Keratinocyte (primary cell): ENCODE measurements around the gene DCDC2B. TPM values are rescaled to one million over a fixed set of nuclear protein-coding genes. Genes with fewer than 3 reads are reported as not detected.
"Not testable (repeated sequence)": the region's sequence is repeated elsewhere in the genome, so short reads cannot be mapped to it uniquely, and the experiment has no call there.

ENCODE experiments used
- DNase-seq: peaks from one replicate; pipeline ENCODE4 v3.0.0-alpha.2; 2011; ENCODE audit warnings: low read depth, missing footprints, low spot score
- FAIRE-seq: peaks from 2 replicates; lab custom pipeline; 2011; peaks lifted over from hg19 to GRCh38; lab: Jason Lieb, UNC
- H2AFZ ChIP-seq: 2 replicates; pipeline ENCODE4 v1.6.0; 2012; ENCODE audit warnings: low read length, control low read depth, inconsistent platforms; ENCODE audit not compliant: control insufficient read depth
- H3K27ac ChIP-seq: 2 replicates; pipeline ENCODE4 v1.5.1; 2011; ENCODE audit warnings: low read length; ENCODE audit not compliant: control insufficient read depth, insufficient read depth
- H3K27me3 ChIP-seq: 3 replicates; pipeline ENCODE4 v1.6.0; 2011; ENCODE audit warnings: low read length; ENCODE audit not compliant: control insufficient read depth, insufficient read depth; ENCODE audit errors: extremely low read depth
- H3K36me3 ChIP-seq, 2 experiments: 2 replicates in 1 of 2; 3 replicates in 1 of 2; pipeline ENCODE4 v1.5.1; 2011; ENCODE audit warnings: low read length in 2 of 2, mild to moderate bottlenecking in 1 of 2; ENCODE audit not compliant: control insufficient read depth in 2 of 2, insufficient read depth in 2 of 2; ENCODE audit errors: extremely low read depth in 1 of 2
- H3K4me1 ChIP-seq: 3 replicates; pipeline ENCODE4 v1.5.1; 2011; ENCODE audit warnings: low read length; ENCODE audit not compliant: control insufficient read depth, insufficient read depth; ENCODE audit errors: extremely low read depth
- H3K4me2 ChIP-seq: 3 replicates; pipeline ENCODE4 v1.6.0; 2011; ENCODE audit warnings: low read depth, low read length; ENCODE audit not compliant: control insufficient read depth, insufficient read depth; ENCODE audit errors: extremely low read depth
- H3K4me3 ChIP-seq, 3 experiments: fragments of 200-600 bp in 1 of 3; sonication (generic) in 1 of 3; 2 replicates in 2 of 3; 3 replicates in 1 of 3; pipeline ENCODE4 v1.5.1; 2011 to 2016; ENCODE audit warnings: low read length in 3 of 3, mild to moderate bottlenecking in 3 of 3, control low read depth in 2 of 3, inconsistent platforms in 1 of 3, low read depth in 1 of 3, mixed read lengths in 1 of 3, mixed run types in 1 of 3, moderate library complexity in 1 of 3; ENCODE audit not compliant: control insufficient read depth in 2 of 3, insufficient read depth in 2 of 3; ENCODE audit errors: extremely low read depth in 1 of 3
- H3K79me2 ChIP-seq: 2 replicates; pipeline ENCODE4 v1.6.0; 2012; ENCODE audit warnings: low read length; ENCODE audit not compliant: control insufficient read depth, insufficient read depth
- H3K9ac ChIP-seq: 3 replicates; pipeline ENCODE4 v1.6.0; 2011; ENCODE audit warnings: low read length; ENCODE audit not compliant: control insufficient read depth, insufficient read depth; ENCODE audit errors: extremely low read depth
- H3K9me1 ChIP-seq: 3 replicates; pipeline ENCODE4 v1.6.0; 2011; ENCODE audit warnings: low read length; ENCODE audit not compliant: control insufficient read depth, insufficient read depth; ENCODE audit errors: extremely low read depth
- H3K9me3 ChIP-seq: 2 replicates; pipeline ENCODE4 v1.5.1; 2012; ENCODE audit warnings: low read depth, low read length; ENCODE audit not compliant: control insufficient read depth
- H4K20me1 ChIP-seq: 3 replicates; pipeline ENCODE4 v1.6.0; 2011; ENCODE audit warnings: low read length; ENCODE audit not compliant: control insufficient read depth, insufficient read depth; ENCODE audit errors: extremely low read depth
- EZH2 ChIP-seq: IDR thresholded peaks from one replicate; pipeline ENCODE4 v1.6.1; 2012; ENCODE audit warnings: inconsistent platforms, mild to moderate bottlenecking, low read length, moderate library complexity
- dilution Hi-C: fragments of 300-500 bp; cut with MboI; formaldehyde crosslinking; loops from one replicate; pipeline ENCODE4 v1.7.0; 2020; ENCODE audit warnings: low sequenced_read_pairs; ENCODE audit not compliant: extremely low pct_ligation_motif_present
- polyA plus RNA-seq, 5 experiments: library from polyadenylated mRNA; depleted of rRNA in 3 of 5; stranded (reverse) in 3 of 5; stranded (forward) in 1 of 5; unstranded in 1 of 5; fragments of >200 nt; gene quantifications; 1 replicate in 1 of 5; 2 replicates in 3 of 5; 3 replicates in 1 of 5; pipeline versions ENCODE4 v1.2.1 to v1.2.3, GENCODE V29; 2011 to 2012; ENCODE audit warnings: missing spikeins in 2 of 5, low read depth in 1 of 5, low replicate concordance in 1 of 5
- TF ChIP-seq, protein P1 (sequence below), 3 experiments: IDR thresholded peaks in 1 of 3; conservative IDR thresholded peaks in 1 of 3; optimal IDR thresholded peaks in 1 of 3; 2 replicates in 2 of 3; 3 replicates in 1 of 3; pipeline versions ENCODE3 to v1.5.1; 2011; ENCODE audit warnings: low read length in 3 of 3, mild to moderate bottlenecking in 3 of 3, moderate library complexity in 2 of 3, control low read depth in 1 of 3, inconsistent platforms in 1 of 3; ENCODE audit not compliant: insufficient read depth in 2 of 3; ENCODE audit errors: extremely low read depth in 1 of 3

The DCDC2B gene
- polyA plus RNA-seq, 1 donor (not counting 4 experiments of a cell fraction or from before 2014, with no cell fraction given) = not detected

DNA sequence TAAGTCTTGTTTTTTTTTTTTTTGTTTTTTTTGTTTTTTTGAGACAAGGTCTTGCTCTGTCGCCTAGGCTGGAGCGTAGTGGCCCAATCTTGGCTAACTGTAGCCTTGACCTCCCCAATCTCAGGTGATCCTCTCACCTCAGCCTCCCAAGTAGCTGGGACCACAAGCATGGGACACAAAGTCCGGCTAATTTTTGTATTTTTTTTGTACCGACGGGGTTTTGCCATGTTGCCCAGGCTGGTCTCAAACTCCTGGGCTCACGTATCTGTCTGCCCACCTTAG, 48.3 kb downstream of the DCDC2B start:
- dilution Hi-C loops = no loop called here
- no peak overlapping the region for H3K27ac ChIP-seq
- H3K36me3 ChIP-seq = no peaks in the 10 kb centered on the region
- no peak for DNase-seq
- H2AFZ ChIP-seq = no peak overlapping the region
- FAIRE-seq = no peak
- no peaks in the 10 kb centered on the region for H4K20me1 ChIP-seq
- no peaks in the 10 kb centered on the region for H3K79me2 ChIP-seq
- H3K4me1 ChIP-seq = no peaks in the 10 kb centered on the region
- H3K9ac ChIP-seq = no peak overlapping the region
- H3K9me1 ChIP-seq = no peaks in the 10 kb centered on the region
- TF ChIP-seq, protein P1, sequence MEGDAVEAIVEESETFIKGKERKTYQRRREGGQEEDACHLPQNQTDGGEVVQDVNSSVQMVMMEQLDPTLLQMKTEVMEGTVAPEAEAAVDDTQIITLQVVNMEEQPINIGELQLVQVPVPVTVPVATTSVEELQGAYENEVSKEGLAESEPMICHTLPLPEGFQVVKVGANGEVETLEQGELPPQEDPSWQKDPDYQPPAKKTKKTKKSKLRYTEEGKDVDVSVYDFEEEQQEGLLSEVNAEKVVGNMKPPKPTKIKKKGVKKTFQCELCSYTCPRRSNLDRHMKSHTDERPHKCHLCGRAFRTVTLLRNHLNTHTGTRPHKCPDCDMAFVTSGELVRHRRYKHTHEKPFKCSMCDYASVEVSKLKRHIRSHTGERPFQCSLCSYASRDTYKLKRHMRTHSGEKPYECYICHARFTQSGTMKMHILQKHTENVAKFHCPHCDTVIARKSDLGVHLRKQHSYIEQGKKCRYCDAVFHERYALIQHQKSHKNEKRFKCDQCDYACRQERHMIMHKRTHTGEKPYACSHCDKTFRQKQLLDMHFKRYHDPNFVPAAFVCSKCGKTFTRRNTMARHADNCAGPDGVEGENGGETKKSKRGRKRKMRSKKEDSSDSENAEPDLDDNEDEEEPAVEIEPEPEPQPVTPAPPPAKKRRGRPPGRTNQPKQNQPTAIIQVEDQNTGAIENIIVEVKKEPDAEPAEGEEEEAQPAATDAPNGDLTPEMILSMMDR (optimal IDR thresholded peaks at IDR 0.05 in 1 of 3, IDR thresholded peaks at IDR 0.05 in 1 of 3, conservative IDR thresholded peaks at IDR 0.05 in 1 of 3; ENCODE audit: extremely low read depth in 1 of 3, insufficient read depth in 2 of 3, low read length in 3 of 3) = no peak
- no peak for TF ChIP-seq EZH2
- no peak overlapping the region for H3K4me3 ChIP-seq
- H3K4me2 ChIP-seq = no peak overlapping the region
- no peaks in the 10 kb centered on the region for H3K27me3 ChIP-seq
- H3K9me3 ChIP-seq = no peaks in the 10 kb centered on the region

DNA sequence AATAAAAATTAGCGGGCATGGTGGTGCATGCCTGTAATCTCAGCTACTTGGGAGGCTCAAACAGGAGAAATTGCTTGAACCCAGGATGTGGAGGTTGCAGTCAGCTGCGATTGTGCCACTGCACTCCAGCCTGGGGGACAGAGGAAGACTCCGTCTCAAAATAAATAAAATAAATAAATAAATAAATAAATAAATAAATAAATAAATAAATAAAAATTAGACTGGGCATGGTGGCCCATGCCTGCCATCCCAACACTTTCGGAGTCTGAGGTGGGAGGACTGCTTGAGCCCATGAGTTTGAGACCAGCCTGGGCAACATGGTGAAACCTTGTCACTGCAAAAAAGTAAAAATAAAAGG, 54.3 kb downstream of the DCDC2B start:
- H3K4me2 ChIP-seq, dilution Hi-C loops, H3K27me3 ChIP-seq, H3K79me2 ChIP-seq, H4K20me1 ChIP-seq, H3K27ac ChIP-seq, H3K36me3 ChIP-seq, H3K9me3 ChIP-seq, DNase-seq, H3K4me3 ChIP-seq, H3K4me1 ChIP-seq, H2AFZ ChIP-seq, H3K9ac ChIP-seq, H3K9me1 ChIP-seq, FAIRE-seq: not testable (repeated sequence)

DNA sequence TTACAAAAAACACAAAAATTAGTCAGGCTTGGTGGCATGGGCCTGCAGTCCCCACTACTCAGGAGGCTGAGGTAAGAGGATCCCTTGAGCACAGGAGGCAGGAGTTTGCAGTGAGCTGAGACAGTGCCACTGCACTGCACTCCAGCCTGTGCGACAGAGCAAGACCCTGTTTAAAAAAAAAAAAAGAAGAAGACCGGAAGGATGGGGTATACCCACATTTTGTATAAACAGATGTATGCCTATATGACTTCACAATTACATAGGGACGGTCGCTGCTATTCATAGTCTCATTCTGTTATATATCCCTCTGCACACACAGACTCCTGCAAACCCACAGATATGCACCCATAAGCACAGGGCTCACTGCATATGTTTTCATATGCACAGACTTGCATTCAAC, 54.9 kb downstream of the DCDC2B start:
- H3K4me2 ChIP-seq = no peak overlapping the region
- dilution Hi-C loops = no loop called here
- no peaks in the 10 kb centered on the region for H4K20me1 ChIP-seq
- H3K27me3 ChIP-seq = no peaks in the 10 kb centered on the region
- no peak for FAIRE-seq
- H3K4me1 ChIP-seq = no peaks in the 10 kb centered on the region
- H2AFZ ChIP-seq = no peak overlapping the region
- no peak overlapping the region for H3K9ac ChIP-seq
- no peak overlapping the region for H3K4me3 ChIP-seq
- no peaks in the 10 kb centered on the region for H3K9me1 ChIP-seq
- DNase-seq = no peak
- TF ChIP-seq, protein P1 (optimal IDR thresholded peaks at IDR 0.05 in 1 of 3, IDR thresholded peaks at IDR 0.05 in 1 of 3, conservative IDR thresholded peaks at IDR 0.05 in 1 of 3; ENCODE audit: extremely low read depth in 1 of 3, insufficient read depth in 2 of 3, low read length in 3 of 3) = no peak
- no peak for TF ChIP-seq EZH2
- H3K79me2 ChIP-seq = no peaks in the 10 kb centered on the region
- H3K36me3 ChIP-seq = no peaks in the 10 kb centered on the region
- H3K9me3 ChIP-seq = no peaks in the 10 kb centered on the region
- H3K27ac ChIP-seq = no peak overlapping the region
